GM12878 (cell line): ENCODE results near the gene TIMM29. TPM values are rescaled to one million over a fixed set of nuclear protein-coding genes. Genes with fewer than 3 reads are reported as not detected.

Experiments used
- ATAC-seq: fragments of 200-7000 bp; cut with Tn5 transposase; 3 replicates; pipeline ENCODE4 v1.9.1; 2020; ENCODE audit warnings: mild to moderate bottlenecking, moderate library complexity
- BruUV-seq: library from RNA; stranded (reverse); fragments of 400-500 nt; replicated peaks from 2 replicates; lab custom pipeline; 2021; lab: Mats Ljungman, UMichigan
- CTCF ChIA-PET: fragments of 300-600 bp; sonication (Branson Sonifier 250); formaldehyde crosslinking; extraction: SDS; loops from one replicate; lab custom pipeline; 2021; ENCODE audit warnings: inconsistent platforms; lab: Yijun Ruan, JAX
- POLR2A ChIA-PET: fragments of 350-600 bp; formaldehyde crosslinking; extraction: SDS; loops from one replicate; lab custom pipeline; 2021; ENCODE audit warnings: inconsistent platforms; lab: Charles Lee
- RAD21 ChIA-PET: fragments of 300-600 bp; sonication (Branson Sonifier 250); formaldehyde crosslinking; loops from one replicate; lab custom pipeline; 2023; ENCODE audit warnings: antibody characterized with exemption; ENCODE audit not compliant: unreplicated experiment; lab: Charles Lee
- SMC1A ChIA-PET: fragments of 300-600 bp; sonication (Branson Sonifier 250); formaldehyde crosslinking; loops from one replicate; lab custom pipeline; 2023; ENCODE audit not compliant: unreplicated experiment, uncharacterized antibody; lab: Charles Lee
- DNase-seq: peaks from one replicate; pipeline ENCODE4 v3.0.0-alpha.2; 2011; ENCODE audit warnings: low read depth, low spot score
- FAIRE-seq: peaks from 3 replicates; lab custom pipeline; 2011; peaks lifted over from hg19 to GRCh38; lab: Jason Lieb, UNC
- H2AFZ ChIP-seq: 2 replicates; pipeline ENCODE4 v1.6.0; 2011; ENCODE audit warnings: low read depth, low read length, control low read depth; ENCODE audit not compliant: control insufficient read depth
- H3K27ac ChIP-seq: 2 replicates; pipeline ENCODE4 v1.5.1; 2011; ENCODE audit warnings: control low read depth; ENCODE audit not compliant: control insufficient read depth, insufficient read depth
- H3K27me3 ChIP-seq, 2 experiments: replicated peaks in 1 of 2; 2 replicates each; pipeline versions ENCODE4 v1.6.0 to v1.6.1; 2011; ENCODE audit warnings: low read length in 1 of 2; ENCODE audit not compliant: control insufficient read depth in 2 of 2, insufficient read depth in 2 of 2
- H3K36me3 ChIP-seq, 2 experiments: 2 replicates each; pipeline ENCODE4 v1.5.1; 2011; ENCODE audit warnings: low read length in 1 of 2; ENCODE audit not compliant: control insufficient read depth in 2 of 2, insufficient read depth in 2 of 2
- H3K4me1 ChIP-seq: 2 replicates; pipeline ENCODE4 v1.6.1; 2011; ENCODE audit warnings: mild to moderate bottlenecking, low read length, moderate library complexity, mixed read lengths; ENCODE audit not compliant: control insufficient read depth, insufficient read depth
- H3K4me2 ChIP-seq: 2 replicates; pipeline ENCODE4 v1.6.0; 2011; ENCODE audit warnings: control low read depth; ENCODE audit not compliant: control insufficient read depth, insufficient read depth
- H3K4me3 ChIP-seq: fragments of 200-600 bp; sonication (generic); 2 replicates; pipeline ENCODE4 v1.5.1; 2016
- H3K79me2 ChIP-seq: 2 replicates; pipeline ENCODE4 v1.6.0; 2011; ENCODE audit warnings: low read length; ENCODE audit not compliant: control insufficient read depth, insufficient read depth
- H3K9ac ChIP-seq: 2 replicates; pipeline ENCODE4 v1.8.0; 2011; ENCODE audit warnings: low read length, control low read depth, mixed read lengths; ENCODE audit not compliant: control insufficient read depth, insufficient read depth
- H3K9me3 ChIP-seq: replicated peaks from 3 replicates; pipeline ENCODE4 v1.5.1; 2011; ENCODE audit warnings: mild to moderate bottlenecking, low read length; ENCODE audit not compliant: control insufficient read depth, insufficient read depth
- H4K20me1 ChIP-seq: 2 replicates; pipeline ENCODE4 v1.6.0; 2011; ENCODE audit not compliant: control insufficient read depth, insufficient read depth
- CBFB ChIP-seq: IDR thresholded peaks from 2 replicates; pipeline ENCODE4 v1.6.1; 2016; ENCODE audit warnings: antibody characterized with exemption, low read depth
- CHD2 ChIP-seq: IDR thresholded peaks from 2 replicates; pipeline ENCODE4 v1.6.1; 2011; ENCODE audit warnings: low read depth, low read length, improper control_type of control experiment, borderline replicate concordance
- EED ChIP-seq: sonication (generic); IDR thresholded peaks from 2 replicates; pipeline ENCODE4 v1.6.1; 2016; ENCODE audit warnings: antibody characterized with exemption, low read depth
- EGR1 ChIP-seq, 2 experiments: IDR thresholded peaks; 1 replicate in 1 of 2; 2 replicates in 1 of 2; pipeline ENCODE4 v1.6.1; 2011 to 2012; ENCODE audit warnings: low read depth in 2 of 2, low read length in 2 of 2, borderline replicate concordance in 1 of 2, mild to moderate bottlenecking in 1 of 2, moderate library complexity in 1 of 2
- FOXM1 ChIP-seq: IDR thresholded peaks from 2 replicates; pipeline ENCODE4 v1.6.1; 2012; ENCODE audit warnings: low read depth, mild to moderate bottlenecking, inconsistent platforms, low read length, moderate library complexity
- HCFC1 ChIP-seq: fragments of 150-350 bp; IDR thresholded peaks from 2 replicates; pipeline ENCODE4 v1.6.1; 2014; ENCODE audit warnings: low read length
- HDGF ChIP-seq: fragments of 450-650 bp; IDR thresholded peaks from 2 replicates; pipeline ENCODE4 v1.6.1; 2016; ENCODE audit warnings: antibody characterized with exemption
- IKZF2 ChIP-seq, 2 experiments: fragments of 450-650 bp; IDR thresholded peaks; 2 replicates each; pipeline ENCODE4 v1.6.1; 2017; ENCODE audit warnings: mild to moderate bottlenecking in 2 of 2, moderate library complexity in 2 of 2
- KDM1A ChIP-seq: fragments of 200-600 bp; sonication (generic); IDR thresholded peaks from 2 replicates; pipeline ENCODE4 v1.6.1; 2016; ENCODE audit warnings: borderline replicate concordance
- MEF2A ChIP-seq: IDR thresholded peaks from 2 replicates; pipeline ENCODE4 v1.6.1; 2011; ENCODE audit warnings: low read depth, mild to moderate bottlenecking, low read length, moderate library complexity; ENCODE audit not compliant: insufficient read depth
- NR2F1 ChIP-seq: fragments of 450-650 bp; conservative IDR thresholded peaks from 2 replicates; pipeline ENCODE4 v1.6.1; 2017; ENCODE audit warnings: mild to moderate bottlenecking
- NRF1 ChIP-seq: conservative IDR thresholded peaks from 2 replicates; pipeline ENCODE4 v1.6.1; 2011; ENCODE audit warnings: mild to moderate bottlenecking, low read depth, low read length, improper control_type of control experiment
- POLR2A ChIP-seq: IDR thresholded peaks from 2 replicates; pipeline ENCODE4 v1.6.1; 2011; ENCODE audit warnings: low read depth, mild to moderate bottlenecking, low read length
- POLR2AphosphoS5 ChIP-seq: IDR thresholded peaks from 2 replicates; pipeline ENCODE4 v1.6.1; 2011; ENCODE audit warnings: mild to moderate bottlenecking, low read length, inconsistent platforms
- RB1 ChIP-seq: fragments of 450-650 bp; formaldehyde crosslinking; IDR thresholded peaks from 2 replicates; pipeline ENCODE4 v1.6.1; 2017; ENCODE audit warnings: mild to moderate bottlenecking, borderline replicate concordance
- SMAD5 ChIP-seq: IDR thresholded peaks from 2 replicates; pipeline ENCODE4 v1.6.1; 2016; ENCODE audit warnings: antibody characterized with exemption, low read depth
- TBL1XR1 ChIP-seq: IDR thresholded peaks from 2 replicates; pipeline ENCODE4 v1.6.1; 2012; ENCODE audit warnings: low read depth, low read length, improper control_type of control experiment
- WGBS: methylation state at CpG from one replicate; pipeline ENCODE4 v1.1.6; 2016; ENCODE audit warnings: low lambda C conversion rate; ENCODE audit not compliant: insufficient replicate concordance, insufficient coverage; ENCODE audit errors: missing lambda C conversion rate; 5-methylcytosine and 5-hydroxymethylcytosine counted together
- in situ Hi-C: fragments of 300-500 bp; cut with MboI; formaldehyde crosslinking; loops from 9 replicates; pipeline ENCODE4 v1.14.3; 2018; ENCODE audit warnings: mixed read lengths
- intact Hi-C: fragments of 100-400 bp; cut with micrococcal nuclease; formaldehyde crosslinking; loops from one replicate; pipeline ENCODE4 v1.14.2; 2022; ENCODE audit not compliant: unreplicated experiment
- polyA plus RNA-seq, 11 experiments: library from polyadenylated mRNA; depleted of rRNA in 4 of 11; unstranded in 6 of 11; stranded (reverse) in 5 of 11; fragments of >200 nt; fragmentation: Nextera tagmentation in 4 of 11; fragmentation: Illumina TruSeq in 1 of 11; extraction: Ambion mirVana in 4 of 11; extraction: Trizol in 1 of 11; gene quantifications; 1 replicate in 1 of 11; 2 replicates in 10 of 11; pipeline versions ENCODE4 v1.2.1 to v1.2.3, GENCODE V29; 2011 to 2016; ENCODE audit warnings: inconsistent platforms in 2 of 11, missing spikeins in 2 of 11, low read depth in 1 of 11
- total RNA-seq, 4 experiments: library from RNA; depleted of rRNA in 3 of 4; stranded (reverse); fragments of >200 nt in 3 of 4; fragmentation: Illumina TruSeq in 1 of 4; extraction: Trizol in 1 of 4; gene quantifications; 2 replicates each; pipeline versions ENCODE4 v1.2.1 to v1.2.3, GENCODE V29; 2013 to 2021
- TF ChIP-seq, protein P1 (sequence below): IDR thresholded peaks from 2 replicates; pipeline ENCODE4 v1.6.1; 2011; ENCODE audit warnings: borderline replicate concordance, low read depth, mild to moderate bottlenecking, moderate library complexity, mixed read lengths, low read length; ENCODE audit not compliant: insufficient read depth; ENCODE audit errors: extremely low read length
- TF ChIP-seq, protein P2 (sequence below): fragments of 450-650 bp; IDR thresholded peaks from 2 replicates; pipeline ENCODE4 v1.6.1; 2017; ENCODE audit warnings: antibody characterized with exemption, mild to moderate bottlenecking, moderate library complexity
- TF ChIP-seq, protein P3 (sequence below): IDR thresholded peaks from 2 replicates; pipeline ENCODE4 v1.6.1; 2012; ENCODE audit warnings: low read depth, low read length, improper control_type of control experiment

TIMM29 gene
- total and polyA plus RNA-seq, 10 of the 15 experiments (the other 5 are each of a cell fraction or from before 2014, with no cell fraction given): 2.4 to 27.9 (median 13.5) TPM

DNA sequence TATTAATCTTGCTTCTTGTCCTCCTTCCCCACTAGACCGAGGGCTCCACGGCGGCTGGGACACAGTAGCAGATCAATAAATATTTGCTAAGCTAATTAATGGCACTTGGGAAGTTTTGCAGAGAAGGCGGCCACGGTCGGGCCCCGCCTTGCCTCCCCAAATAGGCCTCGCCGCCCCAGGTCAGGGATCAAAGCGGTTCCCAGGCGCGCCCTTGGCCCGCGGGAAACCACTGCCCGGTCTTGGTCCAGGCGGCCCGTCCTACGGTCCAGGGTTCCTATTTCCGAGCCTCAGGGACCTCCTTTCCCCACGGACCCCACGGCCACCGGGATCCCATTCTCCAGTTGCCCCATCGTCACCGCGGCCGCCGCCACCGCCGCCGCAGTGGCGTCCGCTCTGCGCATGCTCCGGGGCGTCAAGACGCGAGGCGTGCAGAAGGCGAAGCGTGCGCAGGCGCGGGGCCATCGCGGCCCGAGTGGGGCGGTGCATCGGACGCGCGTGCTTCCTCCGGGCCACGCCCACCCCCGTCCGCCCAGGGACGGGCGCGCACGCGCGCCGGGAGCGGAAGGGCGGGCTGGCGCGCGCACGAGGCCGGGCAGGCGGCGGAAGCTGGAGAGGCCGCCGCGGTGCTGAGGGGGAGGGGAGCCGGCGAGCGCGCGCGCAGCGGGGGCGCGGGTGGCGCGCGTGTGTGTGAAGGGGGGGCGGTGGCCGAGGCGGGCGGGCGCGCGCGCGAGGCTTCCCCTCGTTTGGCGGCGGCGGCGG lies 31.9 kb downstream of the TIMM29 start, which contains the start of gene SMARCA4:
TSS of gene SMARCA4 (plus strand) at position 717 of the 759 bp plus-strand sequence. CDS start 23,122 bp downstream, outside the sequence.
- under 1% methylated on average over 70 of the region's 100 CpGs for WGBS
- POLR2A ChIA-PET: interaction anchor here (0.5 to 2.6 kb wide), 11 partner anchors 8 to 257 kb away, joined by 3 to 10 read pairs (median 3); no protein-coding TSS in a partner anchor
- ATAC-seq: peak; percentile 77
- TF ChIP-seq TBL1XR1: 0 out of 2 replicates have a peak, but pooled peaks have one; percentile 43
- TF ChIP-seq POLR2AphosphoS5: peak; percentile 80; the same call in 1 of the 2 replicates
- TF ChIP-seq, protein P1, sequence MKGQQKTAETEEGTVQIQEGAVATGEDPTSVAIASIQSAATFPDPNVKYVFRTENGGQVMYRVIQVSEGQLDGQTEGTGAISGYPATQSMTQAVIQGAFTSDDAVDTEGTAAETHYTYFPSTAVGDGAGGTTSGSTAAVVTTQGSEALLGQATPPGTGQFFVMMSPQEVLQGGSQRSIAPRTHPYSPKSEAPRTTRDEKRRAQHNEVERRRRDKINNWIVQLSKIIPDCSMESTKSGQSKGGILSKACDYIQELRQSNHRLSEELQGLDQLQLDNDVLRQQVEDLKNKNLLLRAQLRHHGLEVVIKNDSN: no peak
- no peak for TF ChIP-seq MEF2A
- TF ChIP-seq EED: no peak
- TF ChIP-seq, protein P2, sequence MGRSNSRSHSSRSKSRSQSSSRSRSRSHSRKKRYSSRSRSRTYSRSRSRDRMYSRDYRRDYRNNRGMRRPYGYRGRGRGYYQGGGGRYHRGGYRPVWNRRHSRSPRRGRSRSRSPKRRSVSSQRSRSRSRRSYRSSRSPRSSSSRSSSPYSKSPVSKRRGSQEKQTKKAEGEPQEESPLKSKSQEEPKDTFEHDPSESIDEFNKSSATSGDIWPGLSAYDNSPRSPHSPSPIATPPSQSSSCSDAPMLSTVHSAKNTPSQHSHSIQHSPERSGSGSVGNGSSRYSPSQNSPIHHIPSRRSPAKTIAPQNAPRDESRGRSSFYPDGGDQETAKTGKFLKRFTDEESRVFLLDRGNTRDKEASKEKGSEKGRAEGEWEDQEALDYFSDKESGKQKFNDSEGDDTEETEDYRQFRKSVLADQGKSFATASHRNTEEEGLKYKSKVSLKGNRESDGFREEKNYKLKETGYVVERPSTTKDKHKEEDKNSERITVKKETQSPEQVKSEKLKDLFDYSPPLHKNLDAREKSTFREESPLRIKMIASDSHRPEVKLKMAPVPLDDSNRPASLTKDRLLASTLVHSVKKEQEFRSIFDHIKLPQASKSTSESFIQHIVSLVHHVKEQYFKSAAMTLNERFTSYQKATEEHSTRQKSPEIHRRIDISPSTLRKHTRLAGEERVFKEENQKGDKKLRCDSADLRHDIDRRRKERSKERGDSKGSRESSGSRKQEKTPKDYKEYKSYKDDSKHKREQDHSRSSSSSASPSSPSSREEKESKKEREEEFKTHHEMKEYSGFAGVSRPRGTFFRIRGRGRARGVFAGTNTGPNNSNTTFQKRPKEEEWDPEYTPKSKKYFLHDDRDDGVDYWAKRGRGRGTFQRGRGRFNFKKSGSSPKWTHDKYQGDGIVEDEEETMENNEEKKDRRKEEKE: no peak
- TF ChIP-seq POLR2A: peak; percentile 97
- TF ChIP-seq KDM1A: no peak
- TF ChIP-seq, protein P3, sequence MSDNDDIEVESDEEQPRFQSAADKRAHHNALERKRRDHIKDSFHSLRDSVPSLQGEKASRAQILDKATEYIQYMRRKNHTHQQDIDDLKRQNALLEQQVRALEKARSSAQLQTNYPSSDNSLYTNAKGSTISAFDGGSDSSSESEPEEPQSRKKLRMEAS: peak; percentile 50
- TF ChIP-seq CHD2: 0 out of 2 replicates have a peak, but pooled peaks have one; percentile 53
- peak; percentile 99 for TF ChIP-seq NRF1
- TF ChIP-seq SMAD5: peak; percentile 54; the same call in 1 of the 2 replicates
- TF ChIP-seq CBFB: 0 out of 2 replicates have a peak, but pooled peaks have one; percentile 64
- peak in 1 of 2 experiments; percentile 18; a peak in 1 of 4 replicates for TF ChIP-seq IKZF2 (IDR thresholded peaks at IDR 0.05)
- peak in 1 of 2 experiments; percentile 73; a peak in 2 of 3 replicates for TF ChIP-seq EGR1 (IDR thresholded peaks at IDR 0.05; ENCODE audit: borderline replicate concordance in 1 of 2, low read depth in 2 of 2, low read length in 2 of 2)
- no peak for TF ChIP-seq HDGF
- TF ChIP-seq HCFC1: peak; percentile 42; the same call in 1 of the 2 replicates
- no peak for TF ChIP-seq FOXM1
- 0 out of 2 replicates have a peak, but pooled peaks have one; percentile 31 for TF ChIP-seq RB1
- TF ChIP-seq NR2F1: peak; percentile 95

More for the DNA sequence above, 31.9 kb downstream of the TIMM29 start, which contains the start of gene SMARCA4:
- peak within 1 kb of the TSS; percentile 98 for H3K4me3 ChIP-seq
- no peak for FAIRE-seq
- peak within 1 kb of the TSS; percentile 83 for H2AFZ ChIP-seq
- H3K4me1 ChIP-seq: peaks cover 17% of the 10 kb centered on the region; the same call in 1 of the 2 replicates
- H3K4me2 ChIP-seq: peak within 1 kb of the TSS; percentile 85
- H3K27me3 ChIP-seq: no peaks in the 10 kb centered on the region
- H3K9ac ChIP-seq: peak within 1 kb of the TSS; percentile 83
- intact Hi-C loops: loop anchor here (5.0 kb wide), 1 partner anchor 243 kb away; the partner anchor contains the start of gene DNM2
- peak within 1 kb of the TSS; percentile 77 for H3K27ac ChIP-seq
- H3K36me3 ChIP-seq: no peaks in the 10 kb centered on the region
- H3K79me2 ChIP-seq: peaks cover 53% of the 10 kb centered on the region
- SMC1A ChIA-PET: interaction anchor here (1.0 to 4.8 kb wide), 2 partner anchors 9 to 18 kb away, joined by 3 to 18 read pairs; no protein-coding TSS in a partner anchor
- RAD21 ChIA-PET: interaction anchor here (0.9 to 2.4 kb wide), 5 partner anchors 11 to 245 kb away, joined by 3 to 19 read pairs (median 3); no protein-coding TSS in a partner anchor
- peaks cover 4% of the 10 kb centered on the region; the same call in 1 of the 2 replicates for H4K20me1 ChIP-seq
- CTCF ChIA-PET: interaction anchor here (0.6 to 3.6 kb wide), 3 partner anchors 10 to 19 kb away, joined by 3 to 17 read pairs (median 3); no protein-coding TSS in a partner anchor
- BruUV-seq: TSS peak; percentile 99
- no peaks in the 10 kb centered on the region for H3K9me3 ChIP-seq
- peak; percentile 83 for DNase-seq
- in situ Hi-C loops: no loop called here
